Smooth muscle cell (in vitro differentiated cells): ENCODE data around the gene CYP2D6. TPM values are rescaled to one million over a fixed set of nuclear protein-coding genes. Genes with fewer than 3 reads are reported as not detected.

Experiments
- DNase-seq: peaks from one replicate; lab custom pipeline; 2025; ENCODE audit not compliant: unreplicated experiment; lab: John Stamatoyannopoulos, UW
- H2AFZ ChIP-seq: fragments of 200-600 bp; sonication (generic); 2 replicates; pipeline ENCODE4 v1.6.0; 2016; ENCODE audit warnings: antibody characterized with exemption, low read depth, mild to moderate bottlenecking
- H3F3A ChIP-seq: fragments of 200-600 bp; sonication (generic); 2 replicates; pipeline ENCODE4 v1.6.0; 2017; ENCODE audit warnings: antibody characterized with exemption, low read depth
- H3K27ac ChIP-seq: fragments of 200-600 bp; sonication (generic); 2 replicates; pipeline ENCODE4 v1.5.1; 2016; ENCODE audit warnings: low read depth, mild to moderate bottlenecking
- H3K27me3 ChIP-seq: fragments of 200-600 bp; sonication (generic); 2 replicates; pipeline ENCODE4 v1.6.1; 2016; ENCODE audit warnings: low read depth, mild to moderate bottlenecking
- H3K36me3 ChIP-seq: fragments of 200-600 bp; sonication (generic); 2 replicates; pipeline ENCODE4 v1.5.1; 2016; ENCODE audit warnings: low read depth
- H3K4me1 ChIP-seq: fragments of 200-600 bp; sonication (generic); 2 replicates; pipeline ENCODE4 v1.5.1; 2016; ENCODE audit warnings: low read depth
- H3K4me2 ChIP-seq: fragments of 200-600 bp; sonication (generic); 2 replicates; pipeline ENCODE4 v1.6.0; 2016; ENCODE audit warnings: mild to moderate bottlenecking
- H3K4me3 ChIP-seq: fragments of 200-600 bp; sonication (generic); 2 replicates; pipeline ENCODE4 v1.5.1; 2016; ENCODE audit warnings: mild to moderate bottlenecking
- H3K79me2 ChIP-seq: fragments of 200-600 bp; sonication (generic); 2 replicates; pipeline ENCODE4 v1.6.0; 2016; ENCODE audit warnings: low read depth, mild to moderate bottlenecking
- H3K9ac ChIP-seq: fragments of 200-600 bp; sonication (generic); 2 replicates; pipeline ENCODE4 v1.6.0; 2016; ENCODE audit warnings: low read depth
- H3K9me3 ChIP-seq: fragments of 200-600 bp; sonication (generic); replicated peaks from 2 replicates; pipeline ENCODE4 v1.5.1; 2016; ENCODE audit warnings: low read depth
- H4K20me1 ChIP-seq: fragments of 200-600 bp; sonication (generic); 2 replicates; pipeline ENCODE4 v1.6.0; 2016; ENCODE audit warnings: low read depth
- WGBS: methylation state at CpG from one replicate; pipeline ENCODE4 v1.1.7; 2016; ENCODE audit warnings: low lambda C conversion rate; 5-methylcytosine and 5-hydroxymethylcytosine counted together
- polyA plus RNA-seq: library from polyadenylated mRNA; unstranded; fragments of >200 nt; fragmentation: Nextera tagmentation; extraction: Ambion mirVana; gene quantifications from 2 replicates; pipeline ENCODE4 v1.2.1, GENCODE V29; 2016
- total RNA-seq: library from RNA; depleted of rRNA; stranded (reverse); fragments of >200 nt; gene quantifications from 2 replicates; pipeline ENCODE4 v1.2.3, GENCODE V29; 2014
- TF ChIP-seq, protein P1 (sequence below): fragments of 200-600 bp; sonication (generic); IDR thresholded peaks from 2 replicates; pipeline ENCODE4 v1.5.1; 2017; ENCODE audit warnings: borderline replicate concordance, mild to moderate bottlenecking, antibody characterized with exemption; ENCODE audit not compliant: insufficient read depth, poor library complexity, severe bottlenecking

Gene CYP2D6
- total and polyA plus RNA-seq, 2 experiments from 2014 or later, result 0.41 to 0.63 TPM

DNA sequence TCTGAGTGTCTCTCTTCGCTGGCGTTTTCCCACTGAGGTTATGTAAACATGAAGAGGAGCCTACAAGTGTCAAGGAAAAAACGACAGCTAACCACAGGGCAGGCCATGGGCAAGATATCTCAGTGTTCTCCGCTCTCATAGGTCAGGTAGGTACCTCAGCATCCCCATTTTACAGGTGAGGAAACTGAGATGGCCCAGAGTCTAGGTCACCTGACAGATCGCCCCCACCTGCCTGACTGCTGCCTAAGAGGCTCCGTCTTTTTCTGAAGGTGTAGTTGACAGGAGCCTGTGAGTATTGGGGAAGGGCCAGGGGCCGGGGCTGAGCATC lies 39.2 kb downstream of the CYP2D6 start:
- H3K79me2 ChIP-seq, result peaks cover 30% of the 10 kb centered on the region
- peak overlapping the region; percentile 71 for H3K9ac ChIP-seq
- WGBS, result 49% methylated on average over 7 of the region's 7 CpGs
- H3K4me3 ChIP-seq, result peak overlapping the region; percentile 77
- H2AFZ ChIP-seq, result peak overlapping the region; percentile 96
- DNase-seq, result no peak
- no peaks in the 10 kb centered on the region for H3K27me3 ChIP-seq
- no peaks in the 10 kb centered on the region for H3K36me3 ChIP-seq
- peak overlapping the region; percentile 88 for H3K27ac ChIP-seq
- H3K4me1 ChIP-seq, result peaks cover 11% of the 10 kb centered on the region
- TF ChIP-seq, protein P1, sequence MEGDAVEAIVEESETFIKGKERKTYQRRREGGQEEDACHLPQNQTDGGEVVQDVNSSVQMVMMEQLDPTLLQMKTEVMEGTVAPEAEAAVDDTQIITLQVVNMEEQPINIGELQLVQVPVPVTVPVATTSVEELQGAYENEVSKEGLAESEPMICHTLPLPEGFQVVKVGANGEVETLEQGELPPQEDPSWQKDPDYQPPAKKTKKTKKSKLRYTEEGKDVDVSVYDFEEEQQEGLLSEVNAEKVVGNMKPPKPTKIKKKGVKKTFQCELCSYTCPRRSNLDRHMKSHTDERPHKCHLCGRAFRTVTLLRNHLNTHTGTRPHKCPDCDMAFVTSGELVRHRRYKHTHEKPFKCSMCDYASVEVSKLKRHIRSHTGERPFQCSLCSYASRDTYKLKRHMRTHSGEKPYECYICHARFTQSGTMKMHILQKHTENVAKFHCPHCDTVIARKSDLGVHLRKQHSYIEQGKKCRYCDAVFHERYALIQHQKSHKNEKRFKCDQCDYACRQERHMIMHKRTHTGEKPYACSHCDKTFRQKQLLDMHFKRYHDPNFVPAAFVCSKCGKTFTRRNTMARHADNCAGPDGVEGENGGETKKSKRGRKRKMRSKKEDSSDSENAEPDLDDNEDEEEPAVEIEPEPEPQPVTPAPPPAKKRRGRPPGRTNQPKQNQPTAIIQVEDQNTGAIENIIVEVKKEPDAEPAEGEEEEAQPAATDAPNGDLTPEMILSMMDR, result no peak
- H3K9me3 ChIP-seq, result no peaks in the 10 kb centered on the region
- H4K20me1 ChIP-seq, result peaks cover 17% of the 10 kb centered on the region
- peak overlapping the region; percentile 93 for H3K4me2 ChIP-seq
- H3F3A ChIP-seq, result peaks cover 11% of the 10 kb centered on the region

DNA sequence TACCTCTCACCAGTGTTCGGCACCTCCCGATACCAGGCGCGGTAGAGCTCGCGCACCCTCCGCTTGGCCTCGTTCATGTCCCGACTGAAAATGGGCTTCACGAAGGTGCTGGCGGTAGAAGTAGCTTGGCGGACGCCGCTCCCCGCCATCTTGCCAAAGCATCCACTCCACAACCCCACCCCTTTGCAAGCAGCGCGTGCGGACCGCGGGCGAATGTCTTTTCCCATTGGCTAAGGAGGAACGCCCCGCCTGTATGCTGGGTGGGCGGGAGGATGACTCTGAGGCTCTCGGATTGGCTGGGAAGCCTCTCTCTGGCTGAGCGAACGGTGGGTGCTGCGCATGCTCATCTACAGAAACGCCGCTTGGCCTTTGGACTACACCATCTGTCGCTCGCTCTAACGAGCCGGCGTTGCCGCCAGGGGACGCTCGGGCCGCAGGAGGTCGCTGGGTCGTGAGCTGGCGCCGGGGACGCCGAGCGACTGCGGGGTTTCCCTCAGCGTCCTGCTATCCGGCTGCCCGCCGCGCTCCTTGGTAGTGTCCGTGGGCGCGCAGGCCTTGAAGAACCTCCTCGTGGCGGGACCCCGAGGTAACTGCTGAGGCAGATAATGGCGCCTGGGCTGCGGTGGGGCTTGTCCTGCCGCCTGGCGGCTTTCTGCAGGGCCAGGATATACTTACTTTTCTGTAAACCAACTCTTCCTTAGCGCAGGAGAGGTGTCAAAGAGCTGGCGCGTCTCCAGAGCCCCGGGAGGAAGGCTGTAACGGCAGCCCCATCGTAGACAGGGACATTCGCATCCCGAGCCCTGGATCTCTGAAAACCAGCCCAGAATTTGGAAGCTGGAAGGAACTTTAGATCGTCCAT lies 39.8 kb downstream of the CYP2D6 start, which contains the start of gene NDUFA6:
Gene NDUFA6 (minus strand): TSS at position 177 of the 859 bp plus-strand sequence. CDS start 28 bp downstream, at position 149.
- H3K4me2 ChIP-seq, result peak within 1 kb of the TSS; percentile 93
- peak within 1 kb of the TSS; percentile 95 for H3K27ac ChIP-seq
- peak within 1 kb of the TSS; percentile 96 for H2AFZ ChIP-seq
- H3K4me3 ChIP-seq, result peak within 1 kb of the TSS; percentile 77
- under 1% methylated on average over 71 of the region's 71 CpGs for WGBS
- TF ChIP-seq, protein P1, result peak; percentile 76
- H3K36me3 ChIP-seq, result no peaks in the 10 kb centered on the region
- peaks cover 11% of the 10 kb centered on the region for H3F3A ChIP-seq
- H3K27me3 ChIP-seq, result no peaks in the 10 kb centered on the region
- H3K4me1 ChIP-seq, result peaks cover 11% of the 10 kb centered on the region
- DNase-seq, result peak; percentile 91
- peak within 1 kb of the TSS; percentile 96 for H3K9ac ChIP-seq
- H4K20me1 ChIP-seq, result peaks cover 17% of the 10 kb centered on the region
- peaks cover 30% of the 10 kb centered on the region for H3K79me2 ChIP-seq
- no peaks in the 10 kb centered on the region for H3K9me3 ChIP-seq

DNA sequence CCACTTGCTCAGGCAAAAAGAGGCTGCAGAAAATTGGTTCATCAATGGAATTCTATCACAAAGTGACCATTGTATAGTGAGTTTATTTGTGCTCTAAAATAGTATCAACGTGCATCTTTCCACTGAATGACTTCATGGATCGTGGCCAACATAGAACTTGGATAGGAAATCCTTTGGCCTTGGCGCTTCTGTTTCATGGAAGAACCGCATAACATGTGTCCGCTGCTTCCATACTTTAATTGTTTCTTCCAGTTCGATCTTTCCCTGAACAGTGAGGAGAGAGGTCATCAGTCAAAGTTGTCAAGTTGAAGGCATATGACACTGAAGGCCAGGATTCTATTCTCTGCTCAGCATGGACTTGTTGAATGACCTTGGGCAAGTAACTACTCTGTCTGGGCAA lies 44.6 kb downstream of the CYP2D6 start:
- H3K9ac ChIP-seq, result no peak overlapping the region
- H3K9me3 ChIP-seq, result no peaks in the 10 kb centered on the region
- no peak overlapping the region for H3K27ac ChIP-seq
- H2AFZ ChIP-seq, result no peak overlapping the region
- no peaks in the 10 kb centered on the region for H3K27me3 ChIP-seq
- peaks cover 6% of the 10 kb centered on the region for H3F3A ChIP-seq
- no peak for DNase-seq
- H3K79me2 ChIP-seq, result peaks cover 49% of the 10 kb centered on the region
- 96% methylated on average over 6 of the region's 6 CpGs for WGBS
- TF ChIP-seq, protein P1, result no peak
- peaks cover 17% of the 10 kb centered on the region for H4K20me1 ChIP-seq
- H3K4me1 ChIP-seq, result peaks cover 5% of the 10 kb centered on the region
- H3K36me3 ChIP-seq, result no peaks in the 10 kb centered on the region
- H3K4me3 ChIP-seq, result no peak overlapping the region
- no peak overlapping the region for H3K4me2 ChIP-seq
